Globus pallidus (tissue), 1 donor: ENCODE data around the gene MNT.

Source experiments
- DNase-seq: peaks from one replicate; pipeline ENCODE4 v3.0.0-alpha.2; 2015; ENCODE audit warnings: low spot score

Gene MNT

DNA sequence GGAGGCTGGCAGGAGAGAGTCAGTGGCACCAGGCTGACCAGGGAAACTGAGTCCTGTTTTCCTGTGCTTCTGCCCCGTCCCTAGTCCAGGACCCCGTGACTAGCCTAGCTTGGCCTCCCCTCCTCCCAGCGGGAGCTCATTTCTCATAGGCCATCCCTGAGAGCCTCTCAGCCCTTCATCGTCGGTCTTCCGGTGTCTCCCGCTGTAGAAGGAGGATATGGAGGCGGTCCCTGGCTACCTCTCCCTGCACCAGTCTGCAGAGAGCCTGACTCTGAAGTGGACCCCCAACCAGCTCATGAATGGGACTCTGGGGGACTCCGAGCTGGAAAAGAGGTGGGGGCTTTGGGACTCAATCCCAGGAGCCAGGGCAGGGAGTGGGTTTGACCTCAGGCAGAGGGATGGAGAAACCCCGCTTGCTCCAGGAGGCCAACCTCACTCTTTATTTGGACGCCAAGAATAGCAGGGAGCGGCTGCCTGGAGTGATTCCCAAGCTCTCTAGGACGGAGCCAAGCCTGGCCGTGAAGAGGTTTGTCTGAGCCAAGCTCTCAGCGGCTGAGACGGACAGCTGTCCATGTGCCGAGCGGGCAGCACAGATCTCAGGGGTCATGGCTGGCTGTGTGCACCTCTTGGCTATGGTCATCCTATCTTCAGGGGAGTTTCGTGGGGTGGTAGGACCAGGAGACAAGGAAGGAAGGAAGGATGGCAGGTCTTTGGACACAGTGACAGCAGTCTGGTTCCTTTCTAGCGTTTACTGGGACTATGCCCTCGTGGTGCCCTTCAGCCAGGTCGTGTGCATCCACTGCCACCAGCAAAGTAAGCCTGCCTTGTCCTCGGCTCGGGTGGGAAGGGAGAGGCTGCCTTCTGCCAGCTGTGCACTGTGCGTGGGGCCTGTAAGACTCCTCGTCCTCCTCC, 36.8 kb downstream of the MNT start:
- peak; percentile 20 for DNase-seq

DNA sequence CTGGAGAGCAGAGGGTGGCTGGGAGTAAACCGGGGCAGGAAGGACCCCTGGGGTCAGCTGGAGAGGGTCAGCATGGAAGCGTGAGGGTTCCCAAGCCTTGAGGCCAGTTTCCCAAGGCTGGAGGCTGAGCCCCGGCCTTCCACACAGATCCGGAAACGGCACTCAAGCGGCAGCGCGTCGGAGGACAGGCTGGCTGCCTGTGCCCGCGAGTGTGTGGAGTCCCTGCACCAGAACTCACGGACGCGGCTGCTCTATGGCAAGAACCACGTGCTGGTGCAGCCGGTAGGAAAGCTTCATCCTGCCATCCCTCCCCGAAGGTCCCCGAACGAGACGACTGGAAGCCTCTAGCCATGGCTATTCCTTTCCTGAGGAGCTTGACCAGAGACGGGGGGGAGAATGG, 37.5 kb downstream of the MNT start:
- no peak for DNase-seq

DNA sequence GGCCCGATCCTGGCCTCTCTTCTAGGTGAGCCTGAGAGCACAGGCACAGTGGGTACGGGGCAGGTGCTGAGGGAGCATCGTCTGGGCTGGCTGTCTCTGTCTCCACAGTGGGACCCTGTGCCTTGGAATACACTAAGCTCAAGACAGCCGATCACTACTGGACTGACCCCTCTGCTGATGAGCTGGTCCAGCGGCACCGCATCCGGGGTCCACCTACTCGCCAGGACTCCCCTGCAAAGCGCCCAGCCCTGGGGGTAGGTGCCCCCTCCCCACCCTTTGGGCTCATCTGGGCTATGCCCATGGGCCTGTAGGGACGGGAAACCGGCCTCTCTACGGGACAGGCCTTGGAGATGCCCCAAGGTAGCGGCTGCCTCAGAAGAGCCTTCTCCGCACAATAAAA, 38.0 kb downstream of the MNT start:
- no peak for DNase-seq

DNA sequence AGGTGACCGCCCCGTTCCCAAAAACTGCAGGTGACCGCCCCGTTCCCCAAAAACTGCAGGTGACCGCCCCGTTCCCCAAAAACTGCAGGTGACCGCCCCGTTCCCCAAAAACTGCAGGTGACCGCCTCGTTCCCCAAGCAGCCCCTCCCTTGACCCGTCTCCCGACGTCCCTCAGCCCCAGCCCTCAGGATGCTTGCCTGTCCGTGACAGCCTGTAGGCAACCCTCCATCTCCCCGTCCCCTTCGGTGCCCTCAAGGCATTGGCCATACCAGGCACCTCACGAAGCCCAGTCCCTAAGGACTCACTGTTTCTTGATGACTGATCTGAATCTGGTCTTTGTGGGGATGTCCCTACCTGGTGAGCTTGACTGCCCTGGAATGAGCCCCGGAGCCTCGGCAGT, 38.4 kb downstream of the MNT start:
- no peak for DNase-seq

DNA sequence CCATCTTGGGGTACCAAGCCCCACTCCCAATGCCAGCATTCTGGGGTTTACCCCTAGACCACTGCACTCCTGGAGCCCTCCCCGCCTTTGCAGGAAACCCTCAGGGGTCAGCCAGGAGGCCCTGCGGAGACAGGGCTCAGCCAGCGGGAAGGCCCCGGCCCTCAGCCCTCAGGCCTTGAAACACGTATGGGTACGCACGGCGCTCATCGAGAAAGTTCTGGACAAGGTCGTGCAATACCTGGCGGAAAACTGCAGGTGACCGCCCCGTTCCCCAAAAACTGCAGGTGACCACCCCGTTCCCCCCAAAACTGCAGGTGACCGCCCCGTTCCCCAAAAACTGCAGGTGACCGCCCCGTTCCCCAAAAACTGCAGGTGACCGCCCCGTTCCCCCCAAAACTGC, 38.8 kb downstream of the MNT start:
- DNase-seq = no peak

DNA sequence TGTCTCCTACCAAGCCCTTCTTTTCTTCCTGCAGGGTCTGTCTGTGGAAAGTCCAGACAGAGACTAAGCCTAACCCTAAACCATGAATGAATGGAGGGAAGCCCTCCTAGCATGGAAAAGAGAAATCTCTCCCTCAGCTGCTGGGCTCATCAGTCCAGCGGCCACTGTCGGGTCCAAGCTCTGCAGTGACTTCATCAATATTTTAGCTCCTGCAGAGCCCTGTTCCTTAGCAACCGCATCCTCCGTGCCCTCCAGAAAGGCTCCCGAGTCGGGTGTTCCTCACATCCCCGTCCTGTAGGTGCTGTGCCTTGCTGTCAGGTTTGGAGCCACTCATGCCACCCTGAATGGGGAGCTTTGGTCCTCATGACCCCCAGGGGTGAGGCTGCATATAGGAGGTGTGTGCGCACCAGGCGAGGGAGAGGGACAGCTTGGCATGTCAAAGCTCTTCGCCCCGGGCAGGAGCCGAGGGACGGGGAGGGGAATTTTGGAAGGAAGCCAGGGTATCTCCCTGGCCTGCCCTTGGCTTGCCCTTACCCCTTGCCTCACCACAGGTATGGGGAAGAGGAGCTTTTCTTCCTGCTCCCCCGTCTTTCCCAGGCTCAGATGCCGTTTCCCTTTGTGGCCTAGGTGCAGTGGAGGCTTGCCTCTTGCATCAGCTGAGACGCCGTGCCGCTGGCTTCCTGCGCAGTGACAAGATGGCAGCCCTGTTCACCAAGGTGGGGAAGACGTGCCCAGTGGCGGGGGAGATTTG, 39.7 kb downstream of the MNT start:
- no peak for DNase-seq

DNA sequence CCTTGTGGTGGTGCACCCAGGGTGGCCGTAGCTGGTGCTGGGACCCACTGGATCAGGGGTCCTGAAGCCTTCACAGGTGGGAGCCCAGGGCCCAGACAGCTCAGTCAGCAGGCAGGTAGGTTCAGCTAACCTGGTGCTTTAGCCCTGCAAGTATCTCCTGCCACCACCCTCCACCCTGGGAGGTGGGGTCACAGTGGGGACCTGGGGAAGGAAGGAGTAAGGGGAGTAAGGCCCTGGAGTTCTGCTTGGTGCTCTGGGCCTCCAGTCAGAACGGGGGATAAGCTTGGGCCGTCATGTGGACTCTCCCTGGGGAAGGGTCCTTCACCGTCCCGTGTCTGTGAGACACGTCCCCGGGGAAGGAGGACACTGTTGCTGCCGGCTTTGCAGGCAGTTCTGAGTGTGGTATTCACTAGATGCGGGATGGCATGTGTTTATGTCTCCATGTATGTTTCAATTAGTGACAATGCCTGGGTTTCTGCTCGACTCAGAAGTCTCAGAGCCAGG, 42.9 kb downstream of the MNT start:
- DNase-seq = no peak

DNA sequence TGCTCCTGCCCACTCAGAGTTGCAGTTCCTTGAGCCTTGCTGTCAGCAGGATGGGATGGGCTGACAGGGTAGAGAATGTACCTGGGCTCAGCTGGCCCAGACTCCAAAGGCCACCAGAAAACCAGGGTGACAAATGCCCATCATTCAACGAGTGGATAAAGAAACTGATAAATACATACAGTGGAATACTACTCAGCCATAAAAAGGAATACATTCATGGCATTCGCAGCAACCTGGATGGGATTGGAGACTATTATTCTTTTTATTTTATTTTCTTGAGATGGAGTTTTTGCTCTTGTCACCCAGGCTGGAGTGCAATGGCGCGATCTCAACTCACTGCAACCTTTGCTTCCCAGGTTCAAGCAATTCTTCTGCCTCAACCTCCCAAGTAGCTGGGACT, 43.6 kb downstream of the MNT start:
- DNase-seq = no peak

DNA sequence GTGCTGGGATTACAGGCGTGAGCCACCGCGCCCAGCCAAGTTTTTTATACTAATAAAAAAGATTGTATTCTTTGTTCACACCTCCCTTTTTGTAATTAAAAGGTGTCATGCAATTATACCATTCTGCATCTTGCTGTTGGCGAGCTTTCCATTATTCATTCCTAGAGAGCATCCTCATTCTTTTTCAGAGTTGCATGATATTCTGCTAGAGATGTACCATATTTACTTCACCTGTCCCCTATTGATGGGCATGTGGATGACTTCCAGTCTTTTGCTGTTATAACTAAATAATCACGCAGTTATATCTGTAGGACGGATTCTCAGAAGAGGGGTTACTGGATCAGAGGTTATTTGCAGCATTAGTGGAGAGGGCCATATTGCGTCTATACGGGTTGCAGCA, 46.5 kb downstream of the MNT start:
- no peak for DNase-seq

DNA sequence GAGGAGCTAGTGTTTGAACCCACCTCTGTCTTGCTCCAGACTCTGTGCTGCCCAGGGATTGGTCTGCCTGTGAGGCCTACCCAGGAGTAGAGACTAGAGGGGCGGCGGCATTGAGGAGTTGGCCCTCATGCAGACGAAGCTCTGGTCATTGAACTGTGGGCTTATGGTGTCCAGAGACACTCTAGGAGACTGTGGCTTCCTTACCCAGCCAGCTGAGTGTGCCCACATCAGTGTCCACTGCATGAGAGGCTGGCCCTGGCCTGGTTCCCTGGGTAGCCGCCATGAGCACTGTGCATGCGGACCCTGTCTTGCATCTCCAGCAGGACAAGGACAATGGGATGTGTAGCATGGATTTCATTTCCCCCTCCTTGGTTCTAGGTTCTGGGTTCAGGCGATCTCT, 49.6 kb downstream of the MNT start:
- no peak for DNase-seq

DNA sequence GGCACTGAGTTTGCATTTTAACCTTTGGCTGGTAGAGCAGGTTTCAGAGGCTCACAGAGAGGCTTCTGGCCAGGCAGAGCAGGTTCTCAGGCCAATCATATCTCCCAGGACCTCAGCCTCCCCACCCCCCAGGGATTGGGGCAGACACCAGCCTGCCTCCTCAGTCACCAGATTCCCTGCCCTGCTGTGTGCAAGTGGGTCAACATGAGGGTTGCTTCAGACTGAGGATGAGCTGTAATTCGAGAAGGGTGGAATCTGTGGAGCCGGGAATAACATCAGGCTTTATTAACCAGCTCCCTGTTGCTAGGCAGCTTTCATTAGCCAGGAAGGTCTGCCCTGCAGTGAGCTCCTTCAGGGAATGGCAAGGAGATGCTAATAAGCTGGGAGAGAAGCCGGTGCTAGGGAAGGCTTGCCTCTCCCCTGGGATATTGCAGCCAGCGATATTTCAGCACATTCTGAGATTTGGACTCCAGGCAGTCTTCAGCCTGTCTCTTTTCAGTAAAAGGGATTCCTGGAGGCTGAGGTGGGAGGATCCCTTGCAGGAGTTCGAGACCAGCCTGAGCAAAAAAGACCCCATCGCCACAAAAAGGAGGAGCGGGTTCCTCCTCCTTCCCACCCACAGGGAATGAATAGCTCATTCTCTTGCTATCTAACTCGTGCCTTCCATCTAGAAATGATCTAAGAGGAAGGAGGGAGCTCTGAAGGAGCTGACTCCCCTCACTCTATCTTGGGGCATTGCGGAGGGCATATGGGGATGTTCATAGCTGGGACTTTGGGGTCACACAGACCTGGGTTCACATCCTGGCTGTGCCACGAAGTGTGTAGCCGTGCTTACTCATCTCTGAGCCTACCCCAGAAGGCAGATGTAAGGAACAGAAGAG, 52.8 kb downstream of the MNT start:
- peak; percentile 43 for DNase-seq

DNA sequence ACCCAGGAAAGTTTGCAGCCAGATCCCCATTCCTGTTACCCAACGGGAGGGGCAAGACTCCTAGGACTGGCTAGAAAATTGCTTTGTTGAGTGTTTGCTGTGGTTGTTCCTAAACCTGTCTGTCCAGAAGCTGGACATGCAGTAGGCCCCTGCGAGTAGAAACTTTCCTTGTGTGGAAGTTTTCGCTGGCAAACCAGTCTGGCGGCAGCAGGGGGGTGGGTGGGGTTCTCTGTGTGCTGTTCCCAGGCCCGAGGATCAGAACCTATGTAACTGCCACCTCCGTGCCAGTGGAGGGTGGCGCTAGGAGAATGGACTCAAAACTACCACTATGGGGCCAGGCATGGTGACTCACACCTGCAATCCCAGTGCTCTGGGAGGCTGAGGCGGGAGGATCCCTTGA, 54.4 kb downstream of the MNT start:
- no peak for DNase-seq

DNA sequence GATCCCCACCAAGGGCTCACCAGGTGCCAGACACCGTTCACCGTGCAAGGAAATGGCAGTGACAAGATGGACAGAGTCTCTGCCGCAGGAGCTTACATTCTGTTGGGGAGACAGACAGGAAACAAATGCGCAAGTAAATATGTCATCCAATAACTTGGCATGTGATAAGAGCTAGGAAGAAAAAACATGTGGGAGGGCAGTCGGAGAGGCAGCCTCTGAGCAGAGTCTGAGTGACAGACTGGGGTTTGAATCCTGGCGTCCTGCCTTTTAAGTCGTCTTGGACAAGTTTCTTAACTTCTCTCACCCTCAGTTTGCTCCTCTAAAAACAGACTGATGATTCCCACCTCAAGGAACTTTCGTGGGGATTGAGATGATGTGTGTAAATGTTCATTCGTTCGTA, 56.3 kb downstream of the MNT start:
- no peak for DNase-seq

DNA sequence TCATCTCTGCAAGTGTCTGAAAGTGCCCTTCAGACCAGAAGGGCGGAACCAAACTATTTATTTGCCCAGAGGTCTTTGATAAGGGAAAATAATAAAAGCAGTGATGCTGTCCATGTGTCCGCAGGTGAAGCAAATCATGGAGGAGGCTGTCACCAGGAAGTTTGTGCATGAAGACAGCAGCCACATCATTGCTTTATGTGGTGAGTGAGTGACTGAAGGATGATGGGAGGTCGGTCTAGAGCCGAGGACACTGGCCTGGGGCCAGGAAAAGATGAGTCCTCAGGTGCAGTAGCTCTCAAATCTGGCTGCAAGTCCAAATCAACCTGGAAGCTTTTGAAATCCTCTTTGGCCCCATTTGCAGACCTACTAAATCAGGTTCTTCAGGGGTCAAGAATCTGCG, 57.4 kb downstream of the MNT start:
- DNase-seq = no peak

DNA sequence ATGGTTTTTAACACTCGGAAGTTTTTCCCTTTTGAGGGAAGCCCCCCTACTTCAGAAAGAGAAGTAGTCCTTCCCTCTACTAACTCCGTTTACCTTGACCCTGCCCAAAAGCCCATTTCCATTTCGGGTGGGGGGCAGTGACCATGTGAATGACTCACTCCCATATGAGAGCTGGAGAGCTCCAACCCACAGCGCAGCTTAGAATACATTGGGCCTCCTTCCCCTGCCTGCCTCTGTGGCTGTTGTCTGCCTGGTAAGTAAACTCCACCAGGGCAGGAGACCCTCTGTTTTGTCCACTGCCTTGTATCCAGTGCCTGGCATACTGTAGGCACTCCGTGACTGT, 62.6 kb downstream of the MNT start:
- no peak for DNase-seq

DNA sequence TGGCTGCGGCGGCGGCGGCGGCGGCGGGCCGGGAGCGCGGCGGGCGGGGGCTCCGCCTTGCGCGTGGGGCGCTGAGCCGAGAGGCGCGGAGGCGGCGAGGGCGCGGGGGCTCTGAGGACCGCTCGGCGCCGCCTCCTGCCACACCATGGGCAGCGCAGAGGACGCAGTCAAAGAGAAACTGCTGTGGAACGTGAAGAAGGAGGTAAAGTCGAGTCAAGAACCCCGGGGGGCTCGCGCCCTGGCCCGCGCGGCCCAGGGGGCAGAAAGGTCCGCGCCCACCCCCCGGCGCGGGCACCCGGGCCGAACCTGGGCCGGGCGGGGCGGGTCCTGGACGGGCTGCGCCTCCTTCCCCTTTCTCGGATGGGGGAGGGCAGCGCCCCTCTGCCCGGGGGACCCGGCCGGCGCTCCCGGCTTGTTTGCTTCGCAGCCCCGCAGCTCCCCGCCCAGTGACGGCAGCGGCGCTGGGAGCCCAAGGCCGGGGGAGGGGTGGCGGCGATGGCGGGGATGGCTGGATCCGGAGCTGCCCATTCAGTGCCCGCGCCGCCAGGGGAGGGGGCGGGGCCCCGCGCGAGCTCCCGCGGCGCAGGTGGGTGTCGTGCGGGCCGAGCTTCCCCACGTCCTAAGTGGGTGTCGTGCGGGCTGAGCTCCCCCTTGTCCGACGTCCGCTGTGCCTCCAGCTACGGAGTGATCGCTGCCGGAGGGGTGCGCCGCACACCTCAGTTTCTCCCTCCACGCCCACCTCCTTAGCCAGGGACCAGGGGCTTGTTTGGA, 63.1 kb downstream of the MNT start:
- peak; percentile 50 for DNase-seq

DNA sequence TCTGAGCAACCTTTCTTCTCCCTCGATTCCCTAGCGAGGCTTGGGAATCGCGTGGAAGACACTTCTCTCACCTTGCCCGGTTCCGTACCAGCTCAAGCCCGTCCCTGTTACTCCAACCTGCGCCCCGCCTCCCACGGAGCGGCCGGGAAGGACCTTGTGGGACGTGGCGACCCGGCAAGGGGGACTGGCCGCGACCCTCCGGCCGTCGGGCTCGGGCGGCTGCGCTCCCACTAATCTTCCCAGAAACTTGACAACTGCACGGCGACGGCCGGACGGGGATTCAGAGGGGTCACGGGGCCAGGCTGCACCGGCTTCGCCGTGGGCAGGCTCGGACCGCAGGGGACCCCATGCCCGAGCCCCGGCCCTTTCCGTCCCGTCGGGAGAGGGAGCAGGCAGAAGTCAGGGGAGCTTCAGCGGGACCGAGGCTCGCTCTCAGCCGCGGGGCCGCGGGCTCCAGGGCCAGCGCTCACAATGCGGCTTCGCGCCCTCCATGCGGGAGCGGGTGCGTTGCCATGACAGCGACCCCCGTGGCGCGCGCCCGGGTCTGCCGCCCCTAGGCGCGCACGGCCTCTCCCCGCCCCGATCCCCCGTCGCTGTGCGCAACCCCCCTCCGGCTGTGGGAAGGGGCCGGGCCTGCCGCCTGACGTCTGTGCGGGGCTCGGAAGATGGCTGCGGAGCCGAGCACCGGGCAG, 63.9 kb downstream of the MNT start, which contains the start of gene SGSM2:
Gene SGSM2 (plus strand): TSS at position 650 of the 692 bp plus-strand sequence. CDS start 188 bp downstream, outside the sequence.
- peak; percentile 49 for DNase-seq

DNA sequence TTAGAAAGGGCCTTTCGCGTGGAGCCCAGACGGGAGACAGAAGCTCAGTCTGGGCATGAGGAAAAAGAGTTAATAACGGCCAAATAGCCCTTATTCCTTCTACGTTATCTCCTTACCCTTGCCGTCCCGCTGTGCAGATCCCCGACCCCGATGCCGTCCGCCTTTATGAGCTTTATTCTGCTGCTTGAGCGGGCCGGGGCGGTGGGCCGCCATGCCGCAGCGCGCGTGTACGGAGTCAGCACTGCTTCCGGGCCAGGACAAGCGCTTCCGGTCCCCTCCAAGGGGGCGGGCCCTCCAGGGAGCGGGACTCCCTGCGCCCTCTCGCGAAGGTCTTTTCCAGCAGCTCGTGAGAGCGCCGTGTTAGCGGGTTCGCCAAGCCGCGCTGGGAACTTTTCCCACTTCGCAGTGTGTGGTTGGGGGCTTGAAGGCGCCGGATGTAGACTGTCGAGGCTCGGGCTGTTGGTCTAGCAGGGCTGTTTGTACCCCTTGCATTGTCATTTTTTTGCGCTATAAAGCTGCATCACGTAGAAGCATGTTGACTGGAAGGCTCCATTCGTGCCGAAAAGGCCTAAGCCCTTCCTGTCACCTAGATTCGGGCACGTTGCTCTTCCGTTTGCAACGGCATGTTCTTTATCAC, 64.5 kb downstream of the MNT start, which contains the start of gene TSR1:
Gene TSR1 (minus strand): TSS at position 243 of the 637 bp plus-strand sequence. CDS start 30 bp downstream, at position 213.
- peak; percentile 91 for DNase-seq

DNA sequence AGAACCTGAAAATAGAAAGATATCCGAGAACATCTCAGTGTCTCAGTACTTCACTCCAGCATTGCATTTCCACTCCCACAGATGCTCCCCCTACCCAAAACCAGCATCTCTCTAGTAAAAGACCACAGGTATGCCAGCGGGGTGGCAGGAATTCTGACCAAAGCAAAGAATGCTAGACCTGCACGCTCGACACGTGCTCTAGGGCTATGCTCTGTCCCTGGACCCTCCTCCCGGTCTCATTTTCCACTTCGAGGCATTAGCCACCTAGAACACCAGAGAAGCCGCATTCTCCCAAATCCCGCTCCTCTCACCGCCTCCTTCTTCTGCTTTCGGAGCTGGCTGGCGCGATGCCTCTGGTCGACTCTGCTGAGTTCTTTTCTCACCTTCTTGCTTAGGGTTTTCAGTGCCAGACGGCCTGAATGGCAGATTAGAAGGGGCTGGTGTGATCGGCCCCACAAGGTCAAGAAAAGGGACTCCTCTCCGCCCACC, 65.1 kb downstream of the MNT start:
- DNase-seq = no peak
